T47D (cell line): ENCODE results near the gene ATOX1.
A peak's percentile ranks its signal among the peaks of the same experiment; 100 is the strongest.
"Not testable (repeated sequence)": the region's sequence is repeated elsewhere in the genome, so short reads cannot be mapped to it uniquely, and the experiment has no call there.

Experiments
- DNase-seq, 2 experiments: peaks; one replicate each; pipeline versions ENCODE4 v3.0.0 to v3.0.0-alpha.2; 2011 to 2012; ENCODE audit warnings: low read depth in 1 of 2, low spot score in 1 of 2
- JUND ChIP-seq: IDR thresholded peaks from 2 replicates; pipeline ENCODE4 v1.6.1; 2012; ENCODE audit warnings: low read depth
- in situ Hi-C: cut with HindIII; loops from 2 replicates; pipeline ENCODE4 v1.10.0; 2016; ENCODE audit warnings: low sequenced_read_pairs, low pct_unique_long_range_greater_than_20kb

Gene ATOX1, protein sequence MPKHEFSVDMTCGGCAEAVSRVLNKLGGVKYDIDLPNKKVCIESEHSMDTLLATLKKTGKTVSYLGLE

DNA sequence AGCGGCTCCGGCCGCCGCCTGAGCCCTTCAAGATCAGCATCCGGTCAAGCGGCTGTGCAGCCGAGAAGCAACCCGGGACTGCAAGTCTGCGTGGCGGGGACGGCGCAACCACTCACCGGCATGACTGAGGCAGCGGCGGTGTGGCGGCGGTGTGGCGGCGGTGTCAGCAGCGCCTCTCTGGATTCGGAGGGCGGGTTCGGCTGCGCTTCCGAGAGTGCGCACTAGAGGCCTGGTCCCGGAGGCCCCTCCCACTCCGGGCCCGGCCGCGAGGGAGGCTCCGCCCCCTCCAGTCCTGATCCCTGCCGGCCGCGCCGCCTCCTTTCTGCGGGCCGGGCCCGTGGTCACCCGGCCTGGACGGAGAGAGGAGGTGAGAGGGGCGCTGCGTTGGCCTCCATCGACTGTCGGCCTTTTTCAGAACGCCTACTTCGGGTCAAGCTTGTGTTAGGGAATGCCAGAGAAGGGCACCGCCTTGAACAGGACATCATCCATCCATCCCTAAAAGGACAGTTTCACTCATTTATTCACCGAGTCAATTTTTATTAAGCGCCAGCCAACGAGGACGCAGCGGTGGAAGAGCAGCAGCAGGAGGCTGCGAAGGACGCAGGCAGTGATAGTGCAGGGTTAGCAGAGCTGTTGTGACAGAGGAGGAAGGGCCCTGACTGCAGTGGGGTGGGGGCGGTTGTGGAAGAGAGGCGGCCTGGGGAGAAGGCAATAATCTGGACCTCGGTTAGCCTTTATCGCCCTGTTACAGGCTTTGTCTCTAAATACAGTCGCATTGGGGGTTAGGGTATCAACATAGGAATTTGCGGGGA lies at the start of gene ATOX1:
Gene ATOX1, minus strand, starts transcription at position 202 of the 812 bp plus-strand sequence. Its CDS starts 80 bp downstream, at position 122.
- peak; percentile 95 to 96 for DNase-seq
- TF ChIP-seq JUND = no peak
- in situ Hi-C loops = no loop called here

DNA sequence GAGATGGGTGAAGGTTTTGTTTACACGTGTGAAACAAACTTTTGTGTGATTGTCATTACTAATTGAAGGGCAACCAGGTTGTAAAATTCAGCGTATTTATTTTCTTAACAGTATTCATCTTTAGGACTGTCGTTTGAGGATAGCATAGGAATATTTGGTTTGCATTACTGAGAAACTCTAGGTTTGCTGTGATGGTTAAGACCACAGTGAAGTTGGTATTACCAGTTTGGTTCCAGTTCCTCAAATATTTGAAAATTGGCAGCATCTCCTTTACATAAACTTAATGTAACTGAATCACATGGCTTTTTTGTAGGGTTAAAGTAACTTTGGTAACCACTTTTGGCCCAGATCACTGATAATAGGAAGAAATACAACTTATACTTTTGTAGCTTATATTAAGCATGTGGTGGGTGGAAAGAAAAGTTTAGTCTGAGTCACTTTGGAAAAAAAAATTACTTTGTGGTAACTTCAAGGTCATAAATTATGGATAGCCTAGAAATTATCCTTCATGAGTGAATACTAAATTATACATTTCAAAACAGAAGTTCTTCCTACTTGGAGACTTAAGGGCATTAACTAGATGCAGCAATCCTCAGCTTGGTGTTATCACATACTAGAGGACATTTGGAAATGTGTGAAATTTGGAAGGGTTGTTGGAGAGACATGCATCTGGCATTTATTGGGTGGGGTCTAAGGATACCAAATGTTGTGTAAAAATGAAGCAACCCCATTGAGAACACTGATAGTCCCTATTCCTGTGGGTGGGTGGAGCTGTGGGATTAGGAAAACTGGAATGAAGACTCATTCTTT lies 47.2 kb upstream of the ATOX1 start:
- TF ChIP-seq JUND = no peak
- in situ Hi-C loops = no loop called here
- no peak for DNase-seq

DNA sequence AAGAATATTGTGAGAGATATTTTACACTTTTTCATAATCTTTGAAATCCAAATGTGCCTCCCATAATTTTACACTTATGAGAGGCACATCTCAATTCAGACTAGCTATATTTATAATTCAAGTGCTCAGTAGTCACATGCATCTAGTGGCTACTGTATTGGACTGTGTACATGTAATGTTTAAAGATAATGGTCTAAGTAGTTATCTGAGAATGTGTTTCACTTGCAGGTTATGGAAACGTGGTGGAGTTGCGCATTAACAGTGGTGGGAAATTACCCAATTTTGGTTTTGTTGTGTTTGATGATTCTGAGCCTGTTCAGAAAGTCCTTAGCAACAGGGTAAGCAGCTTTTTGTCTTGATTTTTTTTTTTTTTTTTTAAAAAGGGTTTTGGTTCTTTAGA lies 42.1 kb upstream of the ATOX1 start:
- TF ChIP-seq JUND = no peak
- in situ Hi-C loops = no loop called here
- no peak for DNase-seq

DNA sequence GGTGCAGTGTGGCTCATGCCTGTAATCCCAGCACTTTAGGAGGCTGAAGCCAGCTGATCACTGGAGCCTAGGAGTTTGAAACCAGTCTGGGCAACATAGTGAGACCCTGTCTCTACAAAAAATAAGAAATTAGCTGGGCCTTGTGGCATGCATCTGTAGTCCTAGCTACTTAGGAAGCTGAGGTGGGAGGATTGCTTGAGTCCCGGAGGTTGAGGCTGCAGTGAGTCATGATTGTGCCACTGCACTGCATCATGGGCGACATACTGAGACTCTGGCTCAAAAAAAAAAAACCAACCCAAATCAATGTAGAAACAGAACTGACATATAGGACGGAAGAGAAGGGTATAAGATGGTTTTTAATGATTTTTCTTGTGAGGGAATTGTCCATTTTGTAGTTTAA lies 41.0 kb upstream of the ATOX1 start:
- TF ChIP-seq JUND = no peak
- in situ Hi-C loops = no loop called here
- no peak for DNase-seq

DNA sequence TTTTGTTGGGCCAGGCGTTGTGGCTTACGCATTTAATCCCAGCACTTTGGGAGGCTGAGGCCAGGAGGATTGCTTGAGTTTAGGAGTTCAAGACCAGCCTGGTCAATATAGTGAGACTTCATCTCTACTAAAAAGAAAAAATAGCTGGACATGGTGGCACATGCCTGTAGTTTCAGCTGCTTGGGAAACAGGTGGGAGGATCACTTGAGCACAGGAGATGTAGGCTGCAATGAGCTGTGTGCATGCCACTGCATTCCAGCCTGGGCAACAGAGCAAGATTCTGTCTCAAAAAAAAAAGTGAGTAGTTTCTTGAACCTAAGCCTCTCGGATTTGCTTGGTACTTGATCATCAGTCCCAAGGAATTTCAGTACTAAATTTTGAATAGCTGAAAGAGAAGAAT lies 40.2 kb upstream of the ATOX1 start:
- no peak for DNase-seq
- TF ChIP-seq JUND = no peak
- in situ Hi-C loops = no loop called here

DNA sequence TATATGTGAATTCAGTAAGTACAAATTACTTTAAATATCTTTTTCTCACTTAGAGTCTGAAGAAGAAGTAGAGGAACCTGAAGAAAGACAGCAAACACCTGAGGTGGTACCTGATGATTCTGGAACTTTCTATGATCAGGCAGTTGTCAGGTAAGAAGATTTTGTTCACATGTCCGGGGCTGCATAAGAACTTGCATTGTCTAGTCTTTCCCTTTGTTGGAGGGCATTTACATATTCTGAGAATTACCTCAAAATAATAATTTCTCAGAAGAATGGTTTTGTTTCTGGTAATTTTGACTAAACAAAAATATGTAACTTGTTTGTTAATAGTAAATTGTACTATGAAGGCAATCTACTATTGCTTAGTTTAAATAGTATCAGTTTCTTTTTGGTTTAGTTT lies 37.0 kb upstream of the ATOX1 start:
- no peak for DNase-seq
- no peak for TF ChIP-seq JUND
- in situ Hi-C loops = no loop called here

DNA sequence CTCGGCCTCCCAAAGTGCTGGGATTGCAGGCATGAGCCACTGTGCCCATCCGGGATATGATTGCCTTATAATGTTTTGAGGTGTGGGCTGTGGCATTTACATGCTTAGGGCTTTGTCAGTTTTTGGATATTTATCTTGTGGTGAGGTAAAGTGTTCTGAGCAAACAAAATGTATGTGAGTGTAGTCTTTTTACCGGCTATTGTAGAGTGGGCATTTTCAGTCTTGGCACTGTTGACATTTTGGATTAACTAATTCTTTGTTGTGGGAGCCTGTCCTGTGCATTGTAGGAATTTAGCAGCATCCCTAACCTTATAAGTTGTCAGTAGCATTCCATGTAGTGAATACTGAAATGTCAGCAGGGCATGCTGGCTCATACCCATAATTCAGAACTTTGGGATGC lies 34.9 kb upstream of the ATOX1 start:
- in situ Hi-C loops = no loop called here
- TF ChIP-seq JUND = no peak
- DNase-seq = no peak

DNA sequence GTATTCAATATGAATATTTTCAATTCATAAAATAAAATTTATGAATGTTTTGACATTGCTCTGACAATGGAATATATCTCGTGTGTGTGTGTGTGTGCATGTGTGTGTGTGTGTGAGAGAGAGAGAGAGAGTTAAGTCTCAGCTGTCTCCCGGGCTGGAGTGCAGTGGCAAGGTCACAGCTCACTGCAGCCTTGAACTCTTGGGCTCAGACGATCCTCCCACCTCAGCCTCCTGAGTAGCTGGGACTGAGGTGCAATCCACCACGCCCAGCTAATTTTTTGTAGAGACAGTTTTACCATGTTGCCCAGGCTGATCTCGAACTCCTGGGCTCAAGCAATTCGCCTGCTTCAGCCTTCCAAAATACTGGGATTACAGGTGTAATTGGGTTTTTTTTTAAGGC lies 29.4 kb upstream of the ATOX1 start:
- no peak for DNase-seq
- no peak for TF ChIP-seq JUND
- in situ Hi-C loops = no loop called here

DNA sequence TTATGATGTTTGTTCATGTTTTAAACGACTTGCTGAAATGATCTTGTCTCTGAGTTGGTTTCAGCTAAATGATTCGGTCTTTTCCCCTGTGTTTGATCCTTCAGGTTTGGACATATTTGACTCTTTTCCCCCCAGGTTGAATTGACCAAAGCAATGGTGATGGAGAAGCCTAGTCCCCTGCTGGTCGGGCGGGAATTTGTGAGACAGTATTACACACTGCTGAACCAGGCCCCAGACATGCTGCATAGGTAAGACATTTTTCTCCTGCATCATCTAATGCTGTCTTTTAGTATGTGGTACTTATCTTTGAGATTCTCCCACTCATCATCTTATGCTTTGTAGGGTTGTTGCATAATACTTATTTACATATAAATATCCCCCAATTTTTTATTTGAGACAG lies 28.0 kb upstream of the ATOX1 start:
- in situ Hi-C loops = no loop called here
- TF ChIP-seq JUND = no peak
- DNase-seq = peak in 1 of 2 experiments; percentile 20

DNA sequence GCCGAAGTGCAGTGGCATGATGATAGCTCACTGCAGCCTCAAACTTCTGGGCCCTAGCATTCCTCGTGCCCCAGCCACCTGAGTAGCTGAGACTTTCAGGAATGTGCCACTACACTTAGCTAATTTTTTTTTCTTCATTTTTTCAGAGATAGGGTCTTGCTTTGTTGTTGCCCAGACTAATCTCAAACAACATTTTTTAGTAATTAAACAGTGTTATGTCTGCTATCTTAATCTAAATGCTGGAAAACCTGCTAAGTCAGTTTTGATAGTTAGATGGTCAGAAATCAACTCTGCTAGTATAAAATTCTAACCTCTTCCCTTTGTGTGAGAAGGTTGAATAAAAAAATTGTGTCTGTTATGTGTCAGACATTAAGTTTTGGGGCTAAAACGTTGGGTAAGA lies 25.7 kb upstream of the ATOX1 start:
- DNase-seq = no peak
- TF ChIP-seq JUND = no peak
- in situ Hi-C loops = no loop called here

DNA sequence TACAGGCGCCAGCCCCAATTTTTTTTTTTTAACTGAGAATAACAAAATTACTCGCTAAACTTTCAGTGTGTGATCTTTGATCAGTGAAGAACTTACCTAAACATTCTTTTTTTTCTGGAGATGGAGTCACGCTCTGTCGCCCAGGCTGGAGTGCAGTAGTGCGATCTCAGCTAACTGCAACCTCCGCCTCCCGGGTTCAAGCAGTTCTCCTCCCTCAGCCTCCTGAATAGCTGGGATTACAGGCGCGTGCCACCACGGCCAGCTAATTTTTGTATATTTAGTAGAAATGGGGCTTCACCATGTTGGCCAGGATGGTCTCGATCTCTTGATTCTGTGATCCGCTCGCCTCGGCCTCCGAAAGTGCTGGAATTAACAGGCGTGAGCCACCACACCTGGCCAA lies 25.2 kb upstream of the ATOX1 start:
- in situ Hi-C loops, DNase-seq: not testable (repeated sequence)

DNA sequence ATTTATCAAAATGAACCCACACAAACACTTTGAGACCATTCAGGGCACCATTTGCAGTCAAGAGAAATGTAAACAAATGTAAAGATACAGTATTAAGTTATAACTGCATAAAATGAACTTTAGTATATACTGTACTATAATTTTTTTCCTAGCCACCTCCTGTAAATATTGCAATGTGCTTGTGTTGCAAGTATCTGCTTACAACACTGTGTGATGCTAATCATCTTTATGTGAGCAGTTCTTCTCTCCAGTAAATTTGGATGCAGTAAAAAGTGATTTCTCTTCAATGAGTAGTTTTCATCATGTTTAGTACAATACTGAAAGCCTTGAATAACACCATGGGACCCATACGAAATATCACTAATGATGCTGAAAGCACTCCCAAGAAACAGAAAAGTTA lies 22.8 kb upstream of the ATOX1 start:
- no peak for DNase-seq
- in situ Hi-C loops = no loop called here
- no peak for TF ChIP-seq JUND

DNA sequence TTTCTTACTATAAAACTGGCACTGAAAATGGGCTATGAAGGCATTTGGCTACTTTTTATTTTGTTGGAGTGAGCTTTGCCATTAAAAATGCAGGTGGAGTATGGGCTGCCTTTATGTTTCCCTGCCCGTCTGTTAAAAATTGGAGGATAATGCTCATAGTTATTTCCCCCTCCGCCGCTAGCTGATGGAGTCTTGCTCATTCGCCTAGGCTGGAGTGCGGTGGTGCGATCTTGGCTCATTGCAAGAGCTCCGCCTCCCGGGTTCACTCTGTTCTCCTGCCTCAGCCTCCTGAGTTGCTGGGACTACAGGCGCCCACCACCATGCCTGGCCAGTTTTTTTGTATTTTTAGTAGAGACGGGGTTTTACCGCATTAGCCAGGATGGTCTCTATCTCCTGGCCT lies 21.9 kb upstream of the ATOX1 start:
- in situ Hi-C loops = no loop called here
- DNase-seq = no peak
- no peak for TF ChIP-seq JUND
